Activated T-helper 17 cell treated with anti-CD3 and anti-CD28 coated beads, Interleukin-2, amount 50 U/mL, for 72 hours (primary cell): ENCODE data around the gene HOXB6. TPM values are rescaled to one million over a fixed set of nuclear protein-coding genes. Genes with fewer than 3 reads are reported as not detected.

Experiments used
- ATAC-seq: fragments of 150-1000 bp; cut with Tn5 transposase; replicated peaks from 2 replicates; pipeline ENCODE4 v1.10.0; 2021; ENCODE audit warnings: mild to moderate bottlenecking, moderate library complexity
- H3K27ac Mint-ChIP-seq: one replicate; pipeline ENCODE4 v1.8.0; 2022; ENCODE audit warnings: mixed read lengths
- H3K27me3 Mint-ChIP-seq: one replicate; pipeline ENCODE4 v1.8.0; 2022; ENCODE audit warnings: mixed read lengths
- H3K36me3 Mint-ChIP-seq: one replicate; pipeline ENCODE4 v1.8.0; 2022; ENCODE audit warnings: low read depth, mild to moderate bottlenecking, mixed read lengths
- H3K4me1 Mint-ChIP-seq: one replicate; pipeline ENCODE4 v1.8.0; 2022; ENCODE audit warnings: mixed read lengths
- H3K4me3 Mint-ChIP-seq: one replicate; pipeline ENCODE4 v1.8.0; 2022; ENCODE audit warnings: mild to moderate bottlenecking, mixed read lengths
- H3K9me3 Mint-ChIP-seq: one replicate; pipeline ENCODE4 v1.8.0; 2022; ENCODE audit warnings: mixed read lengths
- total RNA-seq, 2 donors: library from RNA; stranded (reverse); gene quantifications; one replicate each; pipeline ENCODE4 v1.2.3, GENCODE V29; 2022

HOXB6 gene
- total RNA-seq, 2 donors from 2014 or later: 0.37 to 0.39 TPM

DNA sequence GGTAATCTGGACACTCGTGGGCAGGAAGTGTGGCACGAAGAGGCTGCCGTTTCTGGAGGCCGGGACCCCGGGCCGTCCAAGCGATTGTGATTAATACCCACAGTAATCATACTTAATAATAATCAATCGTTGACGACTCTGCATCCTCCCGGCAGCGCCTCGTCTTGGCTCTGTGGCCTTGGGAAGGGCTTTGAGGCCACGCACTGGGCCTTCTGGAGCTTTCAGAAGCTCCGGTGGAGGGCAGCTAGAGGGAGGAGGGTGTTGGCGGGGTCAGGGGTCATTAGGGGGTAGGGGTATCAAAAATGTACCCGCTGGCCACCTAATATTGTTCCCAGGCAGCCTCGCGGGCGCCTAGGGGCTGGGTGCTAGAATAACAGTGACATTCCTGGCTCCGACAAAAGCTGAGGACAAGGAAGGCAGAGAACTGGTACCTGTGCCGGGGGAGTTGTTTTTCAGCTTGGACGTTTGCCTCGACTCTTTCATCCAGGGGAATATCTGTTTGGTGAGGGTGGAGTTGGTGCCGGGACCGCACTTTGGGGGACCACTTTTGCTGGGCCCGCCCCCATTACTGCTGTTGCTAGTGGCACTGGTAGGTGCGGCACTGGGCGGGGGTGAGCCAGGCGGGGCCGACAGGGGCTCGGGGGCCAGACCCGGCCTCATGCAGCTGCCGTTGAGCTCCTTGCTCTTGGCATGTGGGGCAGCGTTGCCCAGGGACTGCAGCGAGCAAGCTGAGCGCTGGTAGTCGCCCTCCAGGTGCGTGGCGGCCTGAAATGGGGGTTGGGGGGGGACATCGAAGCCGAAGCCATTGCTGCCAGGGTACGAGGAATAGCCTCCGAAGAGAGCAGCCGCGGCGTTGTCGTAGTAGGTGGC, 53.0 kb downstream of the HOXB6 start:
- ATAC-seq: no peak
- Mint-ChIP-seq H3K36me3 (no peaks in the 10 kb centered on the region), H3K9me3 (no peaks in the 10 kb centered on the region), H3K27ac (no peak overlapping the region), H3K27me3 (peaks cover 8% of the 10 kb centered on the region), H3K4me3 (no peak overlapping the region), H3K4me1 (peaks cover 10% of the 10 kb centered on the region)

DNA sequence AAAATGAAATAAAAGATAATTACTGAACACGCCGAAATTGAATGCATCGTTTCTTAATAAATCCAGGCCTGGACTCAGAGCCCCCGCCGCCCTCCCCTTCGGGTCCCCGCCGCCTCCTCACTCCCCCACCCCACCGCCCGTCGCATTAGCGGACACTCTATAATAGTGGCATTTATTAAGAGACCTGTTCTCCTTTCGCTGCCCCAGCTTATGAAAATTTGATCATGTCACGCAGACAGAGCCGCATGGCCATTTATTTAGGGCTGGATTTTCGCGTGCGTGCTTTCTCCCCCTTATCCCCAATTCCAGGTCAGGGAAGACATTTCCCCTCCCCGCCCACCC, 53.6 kb downstream of the HOXB6 start:
- Mint-ChIP-seq H3K4me1 (peaks cover 10% of the 10 kb centered on the region), H3K27me3 (peaks cover 4% of the 10 kb centered on the region), H3K36me3 (no peaks in the 10 kb centered on the region), H3K4me3 (no peak overlapping the region), H3K9me3 (no peaks in the 10 kb centered on the region), H3K27ac (no peak overlapping the region)
- no peak for ATAC-seq

DNA sequence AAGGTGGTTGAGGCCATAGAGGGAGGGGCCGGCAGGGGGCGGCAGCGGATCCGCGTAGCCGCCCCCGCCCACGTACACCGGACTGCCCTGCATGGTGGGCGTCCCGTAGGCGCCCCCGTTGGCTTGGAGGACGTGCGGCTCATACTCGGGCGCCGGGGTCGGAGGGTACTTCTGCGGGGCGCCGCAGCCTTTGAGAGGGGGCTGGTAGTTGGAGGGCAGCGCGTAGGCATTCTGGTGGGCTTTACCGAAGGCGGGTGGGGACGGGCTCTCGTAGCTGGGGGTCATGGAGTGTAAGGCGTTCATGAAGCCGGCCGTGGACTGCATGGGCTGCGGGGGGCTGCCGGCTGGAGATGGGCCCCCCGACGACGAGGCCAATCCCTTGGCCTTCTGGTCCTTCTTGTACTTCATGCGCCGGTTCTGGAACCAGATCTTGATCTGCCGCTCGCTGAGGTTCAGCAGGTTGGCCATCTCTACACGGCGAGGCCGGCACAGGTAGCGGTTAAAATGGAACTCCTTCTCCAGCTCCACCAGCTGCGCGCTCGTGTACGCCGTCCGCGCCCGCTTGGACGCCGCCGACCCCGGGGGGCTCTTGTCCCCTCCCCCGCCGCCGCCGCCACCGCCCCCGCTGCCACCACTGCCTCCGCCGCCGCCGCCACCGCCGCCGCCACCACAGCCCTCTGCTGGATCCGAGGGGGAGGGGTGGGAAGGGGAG, 54.1 kb downstream of the HOXB6 start:
- Mint-ChIP-seq H3K27me3 (peaks cover 4% of the 10 kb centered on the region), H3K4me1 (peaks cover 15% of the 10 kb centered on the region), H3K9me3 (no peaks in the 10 kb centered on the region), H3K36me3 (no peaks in the 10 kb centered on the region), H3K27ac (no peak overlapping the region), H3K4me3 (no peak overlapping the region)
- ATAC-seq: no peak

DNA sequence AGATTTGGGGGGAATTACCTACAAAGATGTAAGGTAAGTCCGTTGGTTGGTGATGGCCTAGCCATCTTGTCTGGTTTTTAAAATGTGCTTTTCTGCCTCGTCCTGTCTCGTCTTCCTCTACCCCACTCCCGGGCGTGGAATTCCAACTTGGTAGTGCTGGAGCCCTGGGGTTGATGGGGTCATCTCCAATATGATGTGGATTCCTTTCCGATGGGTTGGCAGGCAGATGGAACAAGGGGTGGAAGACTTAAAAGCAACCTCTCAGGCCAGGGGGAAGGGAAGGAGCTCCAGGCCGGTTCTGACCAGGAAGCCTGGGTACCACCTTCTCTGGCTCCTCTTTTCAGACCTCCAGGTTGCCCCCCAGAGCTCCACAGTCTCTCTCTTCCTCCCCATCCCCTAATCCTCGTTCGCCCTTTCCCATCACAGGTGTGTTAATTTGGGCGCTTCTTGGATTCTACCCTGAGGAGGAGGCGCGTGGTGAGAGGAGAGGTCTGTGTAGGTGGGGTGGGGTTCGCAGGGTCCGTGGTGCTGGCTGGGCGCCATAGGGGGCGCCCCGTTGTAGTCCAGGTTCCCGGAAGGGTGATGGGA, 54.8 kb downstream of the HOXB6 start:
- H3K36me3 Mint-ChIP-seq: no peaks in the 10 kb centered on the region
- H3K9me3 Mint-ChIP-seq: no peaks in the 10 kb centered on the region
- peaks cover 14% of the 10 kb centered on the region for H3K4me1 Mint-ChIP-seq
- H3K27me3 Mint-ChIP-seq: no peaks in the 10 kb centered on the region
- H3K27ac Mint-ChIP-seq: no peak overlapping the region
- no peak for ATAC-seq
- no peak overlapping the region for H3K4me3 Mint-ChIP-seq

DNA sequence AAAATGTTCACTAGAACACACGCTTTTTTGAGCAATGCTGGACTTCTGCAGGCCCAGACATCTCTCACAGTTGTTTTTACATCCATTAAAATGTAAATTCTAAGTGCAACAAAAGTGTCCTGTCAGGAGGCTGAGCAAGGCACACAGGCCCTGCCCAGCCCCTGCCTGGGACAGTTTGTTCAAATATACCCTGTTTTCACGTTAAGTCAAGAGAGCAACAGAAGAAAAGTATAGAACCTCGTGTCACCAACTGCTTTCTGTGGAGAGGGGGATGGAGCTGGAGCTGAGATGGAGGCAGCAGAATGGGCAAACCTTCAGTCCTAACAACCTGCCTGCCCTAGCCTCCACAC, 55.5 kb downstream of the HOXB6 start:
- peaks cover under 1% of the 10 kb centered on the region for H3K36me3 Mint-ChIP-seq
- no peaks in the 10 kb centered on the region for H3K9me3 Mint-ChIP-seq
- H3K27ac Mint-ChIP-seq: no peak overlapping the region
- H3K27me3 Mint-ChIP-seq: no peaks in the 10 kb centered on the region
- H3K4me1 Mint-ChIP-seq: peaks cover 14% of the 10 kb centered on the region
- no peak for ATAC-seq
- H3K4me3 Mint-ChIP-seq: no peak overlapping the region

DNA sequence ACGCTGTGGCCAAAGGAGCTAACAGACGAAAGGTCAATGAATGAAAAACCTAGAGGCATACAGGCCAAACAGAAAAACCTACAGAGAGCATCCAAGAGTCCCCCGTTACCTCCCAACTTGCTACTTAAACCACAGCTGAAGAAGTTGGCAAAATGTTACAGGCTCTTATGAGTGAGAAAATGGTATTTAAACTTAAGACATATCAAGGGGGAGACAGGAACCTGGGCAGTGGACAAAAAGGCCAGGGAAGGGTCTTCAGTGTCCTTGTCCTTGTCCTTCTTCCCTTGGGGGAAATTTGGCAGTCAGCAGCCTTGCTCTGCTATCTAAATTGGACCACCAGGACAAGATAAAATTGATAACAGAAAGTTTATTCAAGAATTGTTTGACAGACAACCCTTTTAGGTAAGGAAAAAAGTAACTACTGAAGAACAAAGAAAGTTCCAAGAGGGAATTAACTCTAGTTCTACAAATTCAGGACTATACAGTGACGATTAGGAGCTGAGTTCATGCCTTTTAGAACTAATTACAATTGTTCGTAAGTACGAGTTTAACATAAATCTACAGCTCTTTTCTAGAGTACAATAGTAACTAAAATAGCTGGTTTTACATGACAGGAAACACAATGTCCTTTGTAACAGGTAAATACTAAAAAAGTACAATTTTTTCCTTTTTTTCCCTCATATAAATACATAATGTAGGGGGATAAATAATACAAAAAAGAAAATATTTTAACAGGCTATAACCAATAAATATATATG, 56.1 kb downstream of the HOXB6 start:
- H3K27ac Mint-ChIP-seq: peak overlapping the region; percentile 72
- peaks cover 5% of the 10 kb centered on the region for H3K36me3 Mint-ChIP-seq
- H3K4me1 Mint-ChIP-seq: peaks cover 14% of the 10 kb centered on the region
- peaks cover 4% of the 10 kb centered on the region for H3K27me3 Mint-ChIP-seq
- ATAC-seq: no peak
- no peaks in the 10 kb centered on the region for H3K9me3 Mint-ChIP-seq
- H3K4me3 Mint-ChIP-seq: peak overlapping the region; percentile 98

DNA sequence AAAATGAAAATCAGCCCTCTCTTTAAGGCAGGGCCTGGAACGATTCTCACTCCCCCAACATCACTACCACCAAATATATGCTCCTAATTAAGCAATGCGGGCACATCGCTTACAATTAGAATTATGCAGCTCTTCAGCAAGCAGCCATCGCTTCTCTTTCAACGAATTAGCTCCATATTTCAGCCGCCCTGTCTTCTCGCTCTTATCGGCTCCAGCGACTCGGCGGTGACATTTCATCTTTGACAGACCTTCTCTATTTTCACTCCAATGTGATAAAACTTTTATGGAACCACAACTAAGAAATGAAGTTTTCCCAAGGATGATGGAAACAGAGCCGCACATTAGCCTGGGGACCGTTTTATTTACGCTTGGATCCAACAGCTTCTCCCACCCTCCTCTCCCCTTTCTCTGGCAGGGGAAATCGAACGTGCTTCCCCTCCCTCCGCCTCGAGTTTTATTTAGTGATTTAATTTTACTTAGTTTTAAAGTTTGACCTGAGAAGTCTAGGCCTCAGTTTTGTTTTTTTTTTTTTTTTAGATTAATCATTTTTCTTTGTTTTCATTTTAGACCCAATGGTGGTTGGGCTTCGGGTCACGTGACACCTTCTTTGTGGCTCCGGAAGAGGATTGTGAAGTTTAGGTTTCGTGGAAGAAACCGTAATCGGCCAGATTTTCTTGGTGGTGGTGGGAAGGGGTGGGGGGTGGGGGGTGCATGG, 56.8 kb downstream of the HOXB6 start:
- H3K9me3 Mint-ChIP-seq: no peaks in the 10 kb centered on the region
- no peak for ATAC-seq
- H3K27me3 Mint-ChIP-seq: peaks cover 4% of the 10 kb centered on the region
- H3K4me1 Mint-ChIP-seq: peaks cover 14% of the 10 kb centered on the region
- peak overlapping the region; percentile 72 for H3K27ac Mint-ChIP-seq
- H3K4me3 Mint-ChIP-seq: peak overlapping the region; percentile 98
- H3K36me3 Mint-ChIP-seq: peaks cover 6% of the 10 kb centered on the region

DNA sequence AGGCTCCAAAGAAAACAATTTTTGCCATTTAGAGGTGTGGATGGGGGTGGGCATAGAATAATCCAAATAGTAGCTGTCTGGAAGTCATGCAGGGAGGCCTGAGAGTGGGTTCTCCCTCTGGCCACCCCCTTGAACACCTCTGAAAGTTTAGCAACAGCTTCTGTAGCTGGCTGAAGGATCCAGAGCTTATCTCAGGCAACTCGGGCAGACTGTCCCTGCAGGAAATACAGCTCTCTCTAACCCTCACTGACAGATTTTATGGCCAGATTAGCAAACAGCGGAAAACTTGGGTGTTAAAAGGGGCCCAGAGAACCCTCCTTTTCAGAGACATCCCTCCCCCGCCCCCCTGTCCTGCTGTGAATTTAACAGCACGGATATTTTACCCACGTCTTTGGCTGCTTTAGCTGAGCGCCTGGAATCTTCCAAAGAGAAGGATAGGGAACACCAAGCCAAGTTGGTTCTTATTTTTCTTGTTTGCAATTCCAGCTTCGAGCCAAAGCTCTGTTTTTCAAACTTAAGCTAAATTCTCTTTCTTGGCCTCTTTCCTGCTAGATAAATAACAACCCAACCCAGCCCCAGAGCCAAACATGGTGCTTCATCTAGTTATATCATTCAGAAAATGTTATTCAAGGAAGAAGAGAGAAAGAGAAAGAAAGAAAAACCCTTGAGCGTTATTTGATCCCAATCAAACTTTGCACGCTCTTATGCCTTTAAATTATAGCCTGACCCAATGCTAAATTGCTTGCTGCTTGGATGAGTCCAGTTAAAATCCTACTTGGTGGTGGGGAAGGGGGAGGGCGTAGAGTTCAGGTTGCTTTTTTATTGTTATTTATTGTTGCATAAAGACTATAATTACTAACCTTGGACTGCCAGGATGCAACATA, 57.6 kb downstream of the HOXB6 start:
- H3K27me3 Mint-ChIP-seq: peaks cover 5% of the 10 kb centered on the region
- H3K36me3 Mint-ChIP-seq: peaks cover 14% of the 10 kb centered on the region
- H3K4me1 Mint-ChIP-seq: peaks cover 14% of the 10 kb centered on the region
- peak overlapping the region; percentile 98 for H3K4me3 Mint-ChIP-seq
- H3K27ac Mint-ChIP-seq: peak overlapping the region; percentile 88
- H3K9me3 Mint-ChIP-seq: no peaks in the 10 kb centered on the region
- no peak for ATAC-seq

DNA sequence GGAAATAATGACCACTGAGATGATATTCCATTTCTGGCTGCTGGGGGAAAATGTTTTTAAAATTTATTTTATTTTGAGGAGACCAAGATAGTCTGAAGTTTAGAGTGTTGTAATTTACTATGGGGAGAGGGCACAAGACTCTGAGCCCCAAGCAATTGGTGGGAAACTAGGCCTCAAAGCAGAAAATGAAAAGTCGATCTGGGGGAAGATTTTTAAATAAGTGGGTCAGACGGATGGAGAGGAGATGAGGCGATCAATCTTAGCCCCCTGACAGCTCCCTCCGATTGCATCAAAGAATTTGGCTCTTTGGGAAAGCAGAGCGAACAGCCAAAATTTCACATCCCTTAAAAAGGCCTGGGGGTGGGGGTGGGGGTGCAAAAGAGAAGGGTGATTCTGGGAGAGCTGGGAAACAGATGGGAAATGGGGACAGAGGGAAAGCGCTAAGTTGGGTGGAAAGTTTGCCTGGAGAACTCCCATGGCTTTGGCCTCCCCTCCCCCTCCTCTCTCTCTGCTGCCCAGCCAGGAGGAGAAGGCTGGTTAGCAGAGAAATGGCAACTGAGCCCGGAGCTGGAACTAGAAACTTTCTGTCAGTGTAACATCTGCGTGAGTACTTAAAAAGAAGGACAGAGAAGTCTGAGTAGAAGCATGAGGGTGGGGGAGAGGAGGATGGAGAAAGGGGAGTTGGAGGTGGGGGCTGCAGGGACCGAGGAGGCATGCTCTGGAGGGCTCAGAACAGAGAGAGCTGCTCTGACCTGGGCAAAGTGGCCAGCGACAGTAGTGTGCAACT, 58.5 kb downstream of the HOXB6 start:
- peaks cover 6% of the 10 kb centered on the region for H3K27me3 Mint-ChIP-seq
- no peak for ATAC-seq

More for the DNA sequence above, 58.5 kb downstream of the HOXB6 start:
- H3K4me1 Mint-ChIP-seq: peaks cover 14% of the 10 kb centered on the region
- peak overlapping the region; percentile 98 for H3K4me3 Mint-ChIP-seq
- H3K9me3 Mint-ChIP-seq: no peaks in the 10 kb centered on the region
- H3K27ac Mint-ChIP-seq: peak overlapping the region; percentile 88
- peaks cover 18% of the 10 kb centered on the region for H3K36me3 Mint-ChIP-seq

Other genes with a start within 250 kb of the HOXB6 start
- gene SKAP1, start 174.8 kb downstream of the HOXB6 start, total RNA-seq: 100 to 1,000 TPM in 1 of 2 donors, 10 to 100 TPM in 1; 71.4 to 103 TPM
- not detected for gene HOXB1, start 74.0 kb downstream of the HOXB6 start, total RNA-seq
- 10 to 100 TPM in 1 of 2 donors, 1 to 10 TPM in 1; 2.0 to 15.3 TPM for gene HOXB2, start 59.9 kb downstream of the HOXB6 start, total RNA-seq
- gene HOXB4, start 26.6 kb downstream of the HOXB6 start, total RNA-seq: 1 to 10 TPM; 2.6 to 2.8 TPM
- 1 to 10 TPM; 3.1 to 5.4 TPM for gene HOXB3, start 14.7 kb downstream of the HOXB6 start, total RNA-seq
- not detected for gene HOXB5, start 11.2 kb downstream of the HOXB6 start, total RNA-seq
- under 1 TPM in 1 of 2 donors, not detected in 1; 0.95 TPM for gene HOXB7, start 6.0 kb upstream of the HOXB6 start, total RNA-seq
- not detected for gene HOXB8, start 10.3 kb upstream of the HOXB6 start, total RNA-seq
- gene HOXB9, start 21.4 kb upstream of the HOXB6 start, total RNA-seq: under 1 TPM; 0.40 to 0.58 TPM
- gene PRAC1, start 117.5 kb upstream of the HOXB6 start, total RNA-seq: not detected
- gene PRAC2, start 118.2 kb upstream of the HOXB6 start, total RNA-seq: not detected
- gene HOXB13, start 123.8 kb upstream of the HOXB6 start, total RNA-seq: not detected
- gene TTLL6, start 212.2 kb upstream of the HOXB6 start, total RNA-seq: not detected
- gene CALCOCO2, start 226.0 kb upstream of the HOXB6 start, total RNA-seq: 100 to 1,000 TPM; 101 to 130 TPM